MM.1S (cell line): ENCODE data around the gene TUBGCP4.

Experiments
- CTCF ChIP-seq: fragments of 300-600 bp; sonication (generic); IDR thresholded peaks from 2 replicates; pipeline ENCODE4 v1.5.1; 2016; ENCODE audit warnings: antibody characterized with exemption, low read length, mixed read lengths
- EZH2 ChIP-seq: fragments of 300-600 bp; sonication (generic); optimal IDR thresholded peaks from 2 replicates; pipeline ENCODE3; 2017; ENCODE audit warnings: low read depth, mild to moderate bottlenecking, antibody characterized with exemption, low read length, mixed read lengths
- EZH2phosphoT487 ChIP-seq: fragments of 300-600 bp; sonication (generic); IDR thresholded peaks from 2 replicates; pipeline ENCODE4 v1.6.1; 2018; ENCODE audit warnings: antibody characterized with exemption, low read length

GRCh38 chr15:43404130-43404529 lies 33.2 kb downstream of the TUBGCP4 start:
- TF ChIP-seq CTCF (no peak), EZH2 (no peak), EZH2phosphoT487 (no peak)
